Fibroblast of skin of right quadriceps (primary cell): ENCODE results near the gene ZFYVE19.

Experiments used
- DNase-seq: peaks from one replicate; pipeline ENCODE4 v3.0.0-alpha.2; 2013

ZFYVE19 gene

DNA sequence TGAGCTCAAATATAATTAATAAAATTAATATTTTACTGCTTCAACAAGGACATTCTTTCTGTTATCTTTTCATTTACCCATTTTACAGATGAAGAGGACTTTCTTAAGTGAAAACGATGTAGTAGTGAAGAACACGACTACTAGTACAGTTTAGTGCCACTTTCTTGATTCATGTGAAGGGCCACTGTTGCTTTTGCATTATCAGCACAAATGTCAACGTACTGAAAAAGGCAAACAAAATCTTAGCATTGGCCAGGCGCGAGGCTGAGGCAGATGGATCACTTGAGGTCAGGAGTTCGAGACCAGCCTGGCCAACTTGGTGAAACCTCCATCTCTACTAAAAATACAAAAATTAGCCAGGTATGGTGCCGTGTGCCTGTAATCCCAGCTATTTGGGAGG lies 12.2 kb downstream of the ZFYVE19 start:
- no peak for DNase-seq

DNA sequence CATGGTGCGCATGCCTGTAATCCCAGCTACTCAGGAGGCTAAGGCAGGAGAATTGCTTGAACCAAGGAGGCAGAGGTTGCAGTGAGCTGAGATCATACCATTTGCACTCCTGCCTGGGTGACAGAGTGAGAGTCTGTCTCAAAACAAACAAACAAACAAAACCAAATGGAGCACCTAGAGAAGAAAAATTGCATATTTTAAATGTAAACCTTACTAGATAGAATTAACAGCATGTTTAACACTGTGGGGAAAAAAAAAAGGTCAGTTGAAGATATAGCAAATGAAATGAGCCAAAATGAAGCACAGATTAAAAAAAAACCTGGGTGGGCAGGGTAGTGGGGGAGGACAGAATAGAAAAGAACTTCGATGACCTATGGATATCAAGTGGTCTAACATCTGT lies 14.3 kb downstream of the ZFYVE19 start:
- no peak for DNase-seq

DNA sequence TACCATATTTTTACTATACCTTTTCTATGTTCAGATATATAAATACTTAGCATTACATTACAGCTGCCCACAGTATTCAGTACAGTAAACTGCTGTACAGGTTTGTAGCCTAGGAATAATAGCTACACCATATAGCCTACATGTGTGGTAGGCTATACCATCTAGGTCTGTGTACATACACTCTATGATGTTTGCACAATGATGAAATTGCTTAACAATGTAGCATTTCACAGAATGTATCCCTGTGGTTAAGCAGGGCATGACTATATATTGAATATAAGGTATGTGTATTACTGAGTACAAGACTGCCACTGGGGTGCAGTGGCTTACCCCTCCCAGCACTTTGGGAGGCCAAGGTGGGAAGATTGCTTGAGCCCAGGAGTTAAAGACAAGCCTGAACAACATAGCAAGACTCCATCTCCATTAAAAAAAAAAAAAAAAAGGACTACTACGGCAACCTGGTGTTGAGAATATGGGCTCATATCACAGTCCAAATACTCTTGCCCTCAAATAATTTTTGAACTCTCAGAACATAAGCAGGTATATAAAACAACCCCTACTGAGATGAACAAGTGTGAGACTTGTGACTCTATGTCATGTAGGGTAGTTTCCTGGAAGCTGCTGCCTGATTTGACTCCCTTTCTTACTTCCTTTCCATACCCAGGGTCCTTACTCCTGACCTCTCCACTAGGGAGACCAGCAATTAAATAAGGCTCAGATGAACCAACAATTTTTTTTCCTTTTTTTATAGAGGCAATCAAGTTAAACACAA lies 16.9 kb downstream of the ZFYVE19 start:
- no peak for DNase-seq

DNA sequence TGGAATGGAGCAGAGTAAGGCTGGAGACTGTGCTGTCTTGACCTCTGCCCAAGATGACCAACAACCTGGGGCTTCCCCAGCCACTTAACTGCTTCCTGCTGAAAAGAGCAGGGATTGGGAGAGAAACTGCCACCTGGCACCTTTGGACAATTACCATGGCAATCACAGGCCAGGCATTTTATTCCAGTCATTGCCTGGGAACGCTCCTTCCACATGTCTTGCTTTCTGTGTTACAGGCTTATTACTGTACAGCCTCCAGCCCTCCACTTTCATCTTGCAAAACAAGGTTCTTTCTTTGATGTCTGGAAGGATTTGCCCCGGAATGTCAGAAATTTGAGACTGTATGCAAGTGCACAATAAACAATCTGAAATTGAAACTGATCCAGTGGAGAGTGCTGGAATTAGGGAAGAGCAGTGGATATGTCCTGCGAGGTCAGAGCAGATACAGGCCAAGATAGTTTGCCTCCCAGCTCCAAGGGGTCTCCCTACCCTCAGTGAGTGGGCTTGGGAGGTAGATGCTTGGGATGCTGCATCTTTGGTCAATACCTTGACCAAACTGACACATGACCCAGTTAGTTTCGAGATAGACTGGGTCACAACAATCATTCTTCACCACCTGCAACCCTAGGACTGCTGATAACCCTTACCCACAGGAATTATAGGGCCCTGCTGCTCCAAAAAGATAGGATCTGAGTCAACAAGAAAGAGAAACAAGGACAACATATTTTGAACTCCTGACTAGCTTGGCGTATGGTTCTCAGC lies 19.0 kb downstream of the ZFYVE19 start:
- no peak for DNase-seq

DNA sequence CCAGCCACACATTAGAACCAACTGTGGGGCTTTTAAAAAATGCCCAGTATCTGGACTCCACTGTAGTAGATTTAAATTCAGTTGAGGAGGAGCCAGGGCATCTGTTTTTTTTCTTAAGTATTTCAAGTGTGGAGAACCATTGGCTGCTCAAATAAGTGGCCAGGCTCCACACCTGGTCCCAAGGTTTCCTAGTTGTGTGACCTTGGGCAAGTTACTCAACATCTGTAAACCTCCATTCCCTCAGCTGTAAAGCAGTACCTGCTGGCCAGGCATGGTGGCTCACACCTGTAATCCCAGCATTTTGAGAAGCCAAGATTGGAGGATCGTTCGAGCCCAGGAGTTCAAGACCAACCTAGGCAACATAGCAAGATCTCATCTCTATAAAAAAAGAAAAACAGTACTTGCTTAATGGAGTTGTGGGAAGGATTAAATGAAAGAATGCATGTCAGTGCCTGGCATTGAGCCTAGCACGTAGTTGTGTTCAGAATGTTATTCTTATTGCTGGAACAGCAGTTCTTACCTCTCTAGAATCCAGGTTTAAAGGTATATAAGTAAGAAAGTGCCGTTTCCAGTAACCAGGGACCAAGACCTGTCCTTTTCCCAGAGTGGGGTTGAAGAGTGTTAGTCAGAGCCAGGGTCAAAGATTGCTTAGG lies 19.7 kb downstream of the ZFYVE19 start:
- DNase-seq = no peak

DNA sequence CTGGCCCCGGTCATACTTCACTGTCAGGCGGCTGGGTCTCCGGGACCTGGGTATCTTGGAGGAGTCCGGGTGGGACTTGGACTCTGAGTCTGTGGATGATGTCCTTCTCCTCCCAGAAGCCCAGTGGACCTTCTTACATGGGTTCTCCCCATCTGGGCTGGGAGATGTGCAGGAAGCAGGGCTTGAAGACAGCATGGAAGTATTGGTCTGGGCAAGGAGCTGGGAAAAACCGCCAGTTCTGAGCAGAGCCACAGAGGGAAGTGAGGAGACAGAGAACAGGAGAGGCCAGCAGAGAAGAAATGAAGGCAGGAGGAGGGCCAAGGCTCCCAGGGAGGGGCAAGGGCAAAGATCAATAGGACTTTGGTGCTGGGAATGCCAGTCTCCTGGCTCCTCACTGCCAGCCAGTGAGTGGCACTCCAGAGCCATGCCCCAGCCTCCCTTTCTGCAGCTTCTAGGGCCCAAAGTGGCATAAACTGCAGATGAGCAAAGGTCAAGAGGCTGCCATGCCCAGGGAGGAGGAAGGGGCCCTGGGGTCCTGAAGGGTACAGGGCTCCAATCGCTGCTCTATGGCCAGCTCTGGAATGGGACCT lies 21.7 kb downstream of the ZFYVE19 start, which contains the start of gene PPP1R14D:
Gene PPP1R14D, minus strand, starts transcription at position 262 of the 590 bp plus-strand sequence. Its CDS starts 67 bp downstream, at position 195.
- no peak for DNase-seq

DNA sequence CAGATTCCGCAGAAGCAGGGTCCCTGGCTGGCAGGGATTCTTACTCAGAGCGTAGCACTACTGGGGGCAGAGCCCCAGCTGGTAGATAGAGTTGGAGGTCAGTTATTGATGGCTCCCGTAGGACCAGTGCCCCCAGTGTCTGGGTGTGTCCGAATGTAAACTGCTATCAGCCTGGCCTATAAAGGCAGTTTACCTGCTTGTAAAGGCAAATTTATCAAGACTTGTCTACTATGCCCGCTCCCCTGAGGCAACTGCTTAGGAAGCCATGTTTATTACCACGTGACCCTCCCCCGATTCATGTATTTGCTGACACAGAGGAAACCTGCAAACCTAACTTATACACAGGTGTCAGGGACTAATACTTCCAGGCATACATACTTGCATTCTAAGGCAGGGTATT lies 22.2 kb downstream of the ZFYVE19 start:
- no peak for DNase-seq

DNA sequence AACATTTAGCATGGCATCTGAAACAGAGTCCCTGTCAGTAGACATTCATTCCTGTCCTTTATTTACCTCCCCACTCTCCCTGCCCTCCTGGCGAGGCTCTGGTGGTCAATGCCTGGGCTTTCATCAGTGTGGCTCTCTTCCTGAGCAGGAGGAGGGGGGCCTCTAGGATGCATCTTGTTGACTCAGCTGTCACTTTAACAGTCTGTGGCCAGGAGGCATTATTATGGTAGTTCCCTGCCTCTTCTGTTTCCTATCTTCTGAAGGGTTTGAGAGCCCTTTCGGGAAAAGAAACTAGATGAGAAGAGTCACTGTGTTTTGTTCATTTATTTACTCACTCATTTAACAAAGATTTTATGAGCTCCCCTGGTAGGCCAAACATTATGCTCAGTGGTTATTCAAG lies 24.0 kb downstream of the ZFYVE19 start:
- no peak for DNase-seq

DNA sequence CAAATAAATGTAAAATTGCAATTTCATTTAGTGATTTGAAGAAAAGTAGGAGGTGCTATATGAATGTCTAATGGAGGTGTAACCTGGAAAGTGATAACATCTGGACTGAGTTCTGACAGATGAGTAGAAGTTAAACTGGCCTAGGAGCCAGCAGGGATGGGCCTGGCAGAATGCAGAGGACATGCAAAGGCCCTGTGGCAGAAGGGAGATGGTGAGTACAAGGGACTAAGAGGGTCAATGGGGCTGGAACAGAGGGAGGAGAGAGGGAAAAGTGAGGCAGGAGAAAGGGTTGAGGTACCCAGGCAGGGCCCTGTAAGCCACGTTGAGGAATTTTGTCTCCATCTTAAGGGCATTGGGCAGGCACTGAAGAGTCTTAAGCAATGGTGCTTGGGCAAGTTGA lies 25.0 kb downstream of the ZFYVE19 start:
- DNase-seq = no peak

DNA sequence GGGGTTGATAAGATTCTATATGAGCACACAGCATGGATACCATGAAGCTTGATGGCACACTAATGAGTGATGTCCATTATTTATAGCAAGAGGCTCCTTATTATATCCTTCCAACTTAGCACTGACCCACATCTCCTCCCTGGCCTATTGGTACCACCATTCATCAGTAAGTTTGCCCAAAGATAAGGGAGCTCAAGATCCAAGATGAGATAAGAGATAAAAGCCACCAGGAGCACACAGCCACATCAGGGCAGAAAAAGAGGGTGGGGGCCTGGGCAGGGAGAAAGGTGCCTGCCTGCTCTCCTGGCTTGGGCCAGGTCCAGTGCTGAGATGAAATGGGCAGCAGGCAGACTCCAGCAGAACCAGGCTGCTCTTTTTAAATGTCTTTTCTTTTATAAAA lies 26.0 kb downstream of the ZFYVE19 start:
- no peak for DNase-seq

DNA sequence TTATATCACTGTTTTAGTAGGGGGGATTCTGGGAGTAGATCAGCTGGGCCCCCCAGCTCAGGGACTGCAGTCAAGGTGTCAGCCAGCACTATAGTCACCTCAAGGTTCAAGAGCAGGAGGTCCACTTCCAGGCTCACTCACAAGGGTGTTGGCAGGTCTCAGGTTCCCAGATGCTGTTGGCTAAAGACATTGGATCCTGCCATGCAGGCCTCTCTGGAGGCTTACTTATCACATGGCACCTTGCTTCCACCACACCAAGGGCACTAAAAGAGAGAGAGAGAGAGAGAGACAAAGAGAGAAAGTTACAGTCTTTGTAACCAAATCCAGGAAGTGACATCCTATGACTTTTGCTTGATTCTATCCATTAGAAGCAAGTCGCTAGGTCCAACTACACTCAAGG lies 29.1 kb downstream of the ZFYVE19 start:
- no peak for DNase-seq

DNA sequence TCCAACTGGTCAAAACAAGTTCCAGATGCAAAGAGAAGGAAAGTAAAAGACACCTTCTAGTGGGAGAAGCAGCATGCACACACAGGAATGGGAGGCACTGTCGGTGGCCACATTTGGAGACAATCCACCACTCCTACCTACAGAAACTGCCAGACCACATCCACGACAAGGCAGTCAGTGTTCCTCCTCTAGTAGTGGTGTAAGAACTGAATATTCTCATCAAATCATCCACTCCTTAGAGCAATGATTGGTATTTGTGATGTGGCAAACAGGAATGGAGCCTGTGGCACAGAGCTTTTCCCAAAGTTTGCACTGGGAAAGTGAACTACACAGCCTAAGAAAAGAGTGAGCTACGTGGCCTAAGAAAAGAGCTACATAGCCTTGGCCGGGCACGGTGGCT lies 31.9 kb downstream of the ZFYVE19 start:
- DNase-seq = no peak

DNA sequence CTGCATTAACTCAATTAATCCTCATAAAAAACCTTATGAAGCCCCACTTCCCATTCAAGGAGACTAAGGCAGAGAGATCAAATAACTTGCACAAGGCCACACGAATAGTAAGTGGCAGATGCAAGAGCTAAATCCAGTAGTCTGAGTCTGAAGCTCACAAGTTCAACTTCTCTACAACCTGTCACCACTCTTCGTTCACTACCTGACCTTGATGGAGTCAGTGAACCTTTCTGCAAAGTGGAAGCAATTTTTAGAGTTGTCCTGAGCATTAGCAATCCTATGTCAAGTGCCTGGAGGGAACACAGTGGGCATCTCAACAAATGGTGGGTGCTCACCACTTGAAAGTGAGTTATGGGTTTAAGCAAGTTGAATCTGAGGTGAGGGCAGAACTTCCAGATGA lies 34.9 kb downstream of the ZFYVE19 start:
- DNase-seq = no peak

DNA sequence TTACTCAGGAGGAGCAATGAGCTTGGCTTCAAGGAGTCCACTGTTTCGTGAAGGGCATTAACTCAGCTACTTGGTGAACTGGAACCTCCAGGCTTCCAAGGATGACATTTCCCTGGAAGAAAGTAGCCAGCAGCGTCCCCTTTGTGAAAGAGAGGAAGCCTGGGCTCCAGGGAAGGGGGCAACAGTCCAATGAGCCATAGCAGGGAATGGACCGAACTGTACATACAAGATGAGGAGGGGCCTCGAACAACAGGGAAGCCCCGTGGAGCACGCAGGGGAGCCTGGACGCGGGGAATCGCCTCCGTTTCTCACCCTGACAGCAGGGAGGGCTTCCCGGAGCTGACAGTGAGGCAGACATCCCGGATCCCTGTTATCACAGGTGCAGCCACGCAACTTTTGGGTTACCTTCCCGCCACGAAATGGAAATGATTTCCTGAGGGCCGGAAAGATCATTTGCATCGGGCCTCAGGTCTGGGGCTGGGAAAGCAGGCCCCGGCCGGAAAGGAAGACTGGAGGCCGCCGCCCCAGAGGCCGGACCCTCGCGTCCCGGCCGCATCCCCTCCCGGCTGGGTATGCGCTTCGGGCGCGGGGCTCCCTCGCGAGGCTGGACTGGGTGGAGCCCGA lies 36.5 kb downstream of the ZFYVE19 start:
- DNase-seq = no peak

DNA sequence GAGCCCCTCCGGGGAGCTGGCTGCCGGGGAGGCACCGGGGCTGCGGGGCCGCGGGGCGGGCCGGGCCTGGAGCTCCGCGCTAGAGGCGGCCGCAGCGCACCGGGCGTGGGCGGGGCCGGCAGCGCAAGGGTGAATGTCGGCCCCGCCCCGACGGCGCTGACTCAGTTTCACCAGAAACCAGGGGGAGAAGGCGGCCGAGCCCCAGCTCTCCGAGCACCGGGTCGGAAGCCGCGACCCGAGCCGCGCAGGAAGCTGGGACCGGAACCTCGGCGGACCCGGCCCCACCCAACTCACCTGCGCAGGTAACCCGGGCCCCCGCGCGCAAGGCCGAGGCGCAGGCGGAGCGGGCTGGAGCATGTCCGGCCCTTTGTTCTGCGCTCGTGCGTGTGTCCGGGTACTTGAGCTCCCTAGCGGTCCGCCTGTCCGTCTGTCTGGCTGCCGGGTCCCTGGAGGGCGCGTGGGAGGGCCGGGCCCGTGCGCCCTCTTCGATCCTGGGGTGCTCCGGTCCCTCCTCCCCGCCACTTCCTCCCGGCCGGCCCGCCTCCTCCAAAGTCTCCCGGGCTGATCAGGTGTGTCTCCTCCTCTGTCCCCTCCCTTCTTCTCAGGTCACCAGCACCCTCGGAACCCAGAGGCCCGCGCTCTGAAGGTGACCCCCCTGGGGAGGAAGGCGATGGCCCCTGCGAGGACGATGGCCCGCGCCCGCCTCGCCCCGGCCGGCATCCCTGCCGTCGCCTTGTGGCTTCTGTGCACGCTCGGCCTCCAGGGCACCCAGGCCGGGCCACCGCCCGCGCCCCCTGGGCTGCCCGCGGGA lies 37.2 kb downstream of the ZFYVE19 start, which contains the start of gene SPINT1:
Gene SPINT1, plus strand, starts transcription at position 164 of the 811 bp plus-strand sequence. Its CDS starts 507 bp downstream, at position 671.
- no peak for DNase-seq

DNA sequence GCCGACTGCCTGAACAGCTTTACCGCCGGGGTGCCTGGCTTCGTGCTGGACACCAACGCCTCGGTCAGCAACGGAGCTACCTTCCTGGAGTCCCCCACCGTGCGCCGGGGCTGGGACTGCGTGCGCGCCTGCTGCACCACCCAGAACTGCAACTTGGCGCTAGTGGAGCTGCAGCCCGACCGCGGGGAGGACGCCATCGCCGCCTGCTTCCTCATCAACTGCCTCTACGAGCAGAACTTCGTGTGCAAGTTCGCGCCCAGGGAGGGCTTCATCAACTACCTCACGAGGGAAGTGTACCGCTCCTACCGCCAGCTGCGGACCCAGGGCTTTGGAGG lies 37.8 kb downstream of the ZFYVE19 start:
- no peak for DNase-seq

DNA sequence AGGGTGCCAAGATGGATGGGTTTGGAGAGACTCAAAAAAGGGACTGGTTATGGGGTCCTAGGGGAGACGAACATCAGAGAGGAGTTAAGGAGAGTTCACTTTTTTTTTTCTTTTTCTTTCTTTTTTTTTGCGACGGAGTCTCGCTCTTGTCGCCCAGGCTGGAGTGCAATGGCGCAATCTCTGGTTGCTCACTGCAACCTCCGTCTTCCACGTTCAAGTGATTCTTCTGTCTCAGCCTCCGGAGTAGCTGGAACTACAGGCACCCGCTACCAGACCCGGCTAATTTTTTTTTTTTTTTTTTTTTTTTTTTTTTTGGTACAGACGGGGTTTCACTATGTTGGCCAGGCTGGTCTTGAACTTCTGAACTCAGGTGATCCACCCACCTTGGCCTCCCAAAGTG lies 38.1 kb downstream of the ZFYVE19 start:
- DNase-seq = no peak

DNA sequence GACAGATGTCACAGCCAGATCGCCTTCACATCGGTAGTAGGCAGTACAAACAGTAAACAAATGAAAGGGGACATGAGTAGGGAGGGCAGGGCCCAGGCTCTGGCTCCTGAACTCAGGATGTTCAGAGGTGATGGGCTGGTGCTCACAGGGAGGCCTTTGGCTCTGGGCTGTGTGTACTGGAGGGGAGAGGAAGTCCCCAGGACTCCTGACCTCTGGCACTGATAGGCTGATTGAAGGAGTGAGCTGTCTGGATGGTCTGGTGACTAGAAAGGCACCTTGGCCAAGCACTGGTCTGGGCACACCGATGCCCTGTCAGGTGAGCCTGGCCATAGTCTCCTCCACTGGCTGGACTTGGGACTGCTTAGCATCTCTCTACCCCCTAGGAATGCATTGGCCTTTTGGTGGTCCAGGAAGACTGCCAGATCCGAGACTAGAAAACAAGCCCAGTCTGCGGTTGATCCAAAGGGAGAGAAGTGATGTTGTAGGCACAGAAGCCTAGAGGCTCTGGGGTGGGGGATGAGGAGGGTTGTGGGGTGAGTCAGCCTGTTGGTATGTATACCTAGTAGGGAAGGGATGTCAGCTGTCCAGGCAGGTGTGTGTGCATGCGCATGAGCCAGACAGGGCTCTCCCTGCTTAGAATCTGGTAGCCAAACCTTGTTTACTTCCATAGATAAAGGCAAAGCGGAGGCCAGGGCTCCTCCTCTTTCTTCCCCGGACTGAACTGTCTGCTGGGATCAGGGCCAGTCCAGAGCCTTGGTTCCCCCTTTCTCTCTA lies 38.8 kb downstream of the ZFYVE19 start:
- DNase-seq = no peak

DNA sequence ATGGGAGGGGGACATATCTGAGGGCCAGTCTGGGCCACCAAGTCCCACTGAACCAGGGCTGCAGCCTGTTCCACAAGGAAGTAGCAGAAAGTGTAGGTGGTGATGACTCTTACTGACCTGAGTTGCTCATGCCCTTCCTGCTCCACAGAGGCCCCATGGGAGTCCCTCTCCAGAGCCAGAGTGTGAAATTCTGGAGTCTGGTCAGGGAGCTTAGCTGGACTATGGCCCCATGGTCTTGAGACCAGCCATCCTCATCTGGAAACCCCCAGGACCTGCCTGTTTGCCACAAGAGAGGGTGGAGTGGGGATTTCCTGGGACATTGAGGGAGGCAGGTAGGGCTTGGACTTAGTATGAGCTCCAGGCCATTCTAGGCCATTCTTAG lies 39.9 kb downstream of the ZFYVE19 start:
- DNase-seq = no peak

DNA sequence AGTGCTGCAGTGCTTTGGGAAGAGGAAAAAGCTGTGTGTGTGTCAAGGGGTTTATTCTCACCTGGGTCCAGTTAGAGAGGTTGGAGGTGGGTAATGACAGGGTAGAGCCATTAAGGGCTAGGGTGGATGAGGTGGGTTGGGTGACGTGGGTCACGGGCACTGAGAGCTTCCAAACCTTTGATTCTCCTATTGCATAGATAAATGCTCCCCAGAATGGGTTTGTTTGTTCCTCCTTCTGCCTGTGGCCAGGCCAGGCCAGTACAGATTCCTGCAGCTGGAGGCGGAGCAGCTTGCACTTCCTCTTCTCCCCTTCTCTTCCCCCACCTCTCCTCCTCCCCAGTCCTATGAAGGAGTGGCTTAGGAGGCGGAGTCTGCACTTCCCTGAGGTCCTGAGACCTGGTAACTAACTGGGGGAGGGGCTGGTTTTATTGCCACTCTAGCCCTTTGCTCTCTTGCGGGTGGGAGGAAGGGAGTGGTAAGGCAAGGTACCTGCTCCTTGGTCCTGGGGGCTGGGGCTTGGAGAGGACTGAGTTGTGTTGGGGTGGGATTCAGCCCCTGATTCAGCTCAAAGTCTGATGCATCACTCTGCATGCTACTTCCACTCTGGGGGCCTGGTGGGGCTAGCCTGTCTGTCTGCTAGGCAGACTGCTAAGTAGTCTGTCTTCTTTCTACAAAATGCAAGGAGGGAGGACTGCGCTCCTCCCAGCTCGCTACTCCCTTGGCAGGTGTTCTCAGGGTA lies 40.5 kb downstream of the ZFYVE19 start:
- DNase-seq = peak; percentile 21
